Measurements from ENCODE around the gene WDR64.

GRCh38 chr1:241751524-241751923 lies 99.4 kb downstream of the WDR64 start:
- TF ChIP-seq POLR2A (IDR thresholded peaks at IDR 0.05) (no peak), POLR2AphosphoS5 (IDR thresholded peaks at IDR 0.05) (no peak)
